Panc1 (cell line): ENCODE results near the gene DCXR. TPM values are rescaled to one million over a fixed set of nuclear protein-coding genes. Genes with fewer than 3 reads are reported as not detected.
A peak's percentile ranks its signal among the peaks of the same experiment; 100 is the strongest.

Source experiments
- ATAC-seq: fragments of 200-7000 bp; cut with Tn5 transposase; 2 replicates; pipeline ENCODE4 v1.9.1; 2020; ENCODE audit warnings: mild to moderate bottlenecking, moderate library complexity
- BruUV-seq: library from RNA; stranded (reverse); fragments of 400-500 nt; replicated peaks from 2 replicates; lab custom pipeline; 2021; lab: Mats Ljungman, UMichigan
- CTCF ChIA-PET: fragments of 300-600 bp; sonication (Branson Sonifier 250); formaldehyde crosslinking; loops from one replicate; lab custom pipeline; 2022; ENCODE audit warnings: antibody characterized with exemption; lab: Charles Lee
- POLR2A ChIA-PET: fragments of 300-600 bp; sonication (Branson Sonifier 250); formaldehyde crosslinking; loops from one replicate; lab custom pipeline; 2022; ENCODE audit warnings: antibody characterized with exemption; lab: Charles Lee
- DNase-seq: peaks from one replicate; pipeline ENCODE4 v3.0.0-alpha.2; 2010; ENCODE audit warnings: low read depth, low spot score
- H3K27ac ChIP-seq: 2 replicates; pipeline ENCODE4 v1.5.1; 2011; ENCODE audit warnings: mild to moderate bottlenecking, low read length, inconsistent platforms
- H3K27me3 ChIP-seq: fragments of 200-500 bp; sonication (Bioruptor generic); 2 replicates; pipeline ENCODE4 v1.6.0; 2014; ENCODE audit warnings: low read length, inconsistent platforms; ENCODE audit not compliant: control insufficient read depth, insufficient read depth
- H3K36me3 ChIP-seq: fragments of 200-500 bp; sonication (Bioruptor generic); 2 replicates; pipeline ENCODE4 v1.5.1; 2014; ENCODE audit warnings: inconsistent platforms, mild to moderate bottlenecking, low read length, moderate library complexity; ENCODE audit not compliant: control insufficient read depth, insufficient read depth
- H3K4me1 ChIP-seq: 2 replicates; pipeline ENCODE4 v1.5.1; 2011; ENCODE audit warnings: inconsistent platforms, mild to moderate bottlenecking, low read length, moderate library complexity; ENCODE audit not compliant: control insufficient read depth, insufficient read depth
- H3K4me3 ChIP-seq, 2 experiments: 2 replicates each; pipeline ENCODE4 v1.5.1; 2011 to 2012; ENCODE audit warnings: low read depth in 2 of 2, low read length in 2 of 2, mild to moderate bottlenecking in 2 of 2, inconsistent platforms in 1 of 2, moderate library complexity in 1 of 2
- H3K9me3 ChIP-seq: fragments of 200-500 bp; sonication (Bioruptor generic); 2 replicates; pipeline ENCODE4 v1.5.1; 2014; ENCODE audit warnings: low read depth, mild to moderate bottlenecking, inconsistent platforms, low read length, moderate library complexity; ENCODE audit not compliant: control insufficient read depth, insufficient read depth
- CTCF ChIP-seq: fragments of 450-650 bp; IDR thresholded peaks from 2 replicates; pipeline ENCODE4 v1.5.1; 2017; ENCODE audit warnings: mild to moderate bottlenecking
- POLR2AphosphoS5 ChIP-seq: IDR thresholded peaks from 2 replicates; pipeline ENCODE4 v1.6.1; 2012; ENCODE audit warnings: mild to moderate bottlenecking, low read depth, low read length, moderate library complexity
- REST ChIP-seq, 2 experiments: IDR thresholded peaks; 2 replicates each; pipeline ENCODE4 v1.6.1; 2011 to 2012; ENCODE audit warnings: low read depth in 2 of 2, control low read depth in 1 of 2, low read length in 1 of 2, mild to moderate bottlenecking in 1 of 2, moderate library complexity in 1 of 2; ENCODE audit not compliant: insufficient read depth in 1 of 2
- SIN3A ChIP-seq: IDR thresholded peaks from 2 replicates; pipeline ENCODE4 v1.6.1; 2012; ENCODE audit warnings: low read depth, mild to moderate bottlenecking, low read length, moderate library complexity, borderline replicate concordance; ENCODE audit not compliant: insufficient read depth
- TCF7L2 ChIP-seq: IDR thresholded peaks from 2 replicates; pipeline ENCODE4 v1.6.1; 2011; ENCODE audit warnings: mild to moderate bottlenecking, low read depth, low read length, inconsistent platforms
- in situ Hi-C: cut with HindIII; loops from 2 replicates; pipeline ENCODE4 v1.10.0; 2016; ENCODE audit warnings: low sequenced_read_pairs, low pct_unique_long_range_greater_than_20kb
- intact Hi-C: fragments of 100-400 bp; cut with micrococcal nuclease; formaldehyde crosslinking; loops from one replicate; pipeline ENCODE4 v1.10.0; 2022; ENCODE audit not compliant: unreplicated experiment
- total RNA-seq: library from RNA; stranded (reverse); gene quantifications from one replicate; pipeline ENCODE4 v1.2.1, GENCODE V29; 2021; ENCODE audit not compliant: unreplicated experiment

Gene DCXR
- total RNA-seq, 1 experiment from 2014 or later: 128 TPM

- Histone ChIP-seq H3K4me1 (peaks cover 21% of the 10 kb centered on the region), H3K27me3 (no peaks in the 10 kb centered on the region), H3K27ac (no peak overlapping the region), H3K9me3 (no peaks in the 10 kb centered on the region), H3K4me3 (no peak overlapping the region), H3K36me3 (peaks cover 2% of the 10 kb centered on the region; the same call in 1 of the 2 replicates)
- POLR2A ChIA-PET: no interaction called here
- CTCF ChIA-PET: no interaction called here
- TF ChIP-seq REST (IDR thresholded peaks at IDR 0.05; ENCODE audit: insufficient read depth in 1 of 2, low read depth in 2 of 2, low read length in 1 of 2) (no peak), TCF7L2 (no peak), POLR2AphosphoS5 (no peak), SIN3A (no peak)
- BruUV-seq: no TSS peak
- no peak for ATAC-seq
- DNase-seq: no peak
- in situ Hi-C loops: no loop called here
- intact Hi-C loops: no loop called here
Observed at GRCh38 chr17:82034371-82035011, 3.0 kb downstream of the DCXR start.

GRCh38 chr17:82033359-82034085, 4.0 kb downstream of the DCXR start:
- no peak for TF ChIP-seq TCF7L2
- no peak for TF ChIP-seq CTCF
- TF ChIP-seq SIN3A: no peak
- no peak for TF ChIP-seq POLR2AphosphoS5
- TF ChIP-seq REST (IDR thresholded peaks at IDR 0.05; ENCODE audit: insufficient read depth in 1 of 2, low read depth in 2 of 2, low read length in 1 of 2): no peak
- Histone ChIP-seq H3K36me3 (peaks cover 2% of the 10 kb centered on the region; the same call in 1 of the 2 replicates), H3K4me3 (no peak overlapping the region), H3K27me3 (no peaks in the 10 kb centered on the region), H3K9me3 (no peaks in the 10 kb centered on the region), H3K27ac (no peak overlapping the region), H3K4me1 (peaks cover 21% of the 10 kb centered on the region)
- DNase-seq: no peak
- CTCF ChIA-PET: no interaction called here
- BruUV-seq: TSS peak; percentile 80
- in situ Hi-C loops: no loop called here
- POLR2A ChIA-PET: no interaction called here
- intact Hi-C loops: no loop called here
- ATAC-seq: no peak
